HG03064 (cell line): Measurements from ENCODE around the gene DNAJA3.

Experiments used
- ATAC-seq: cut with Tn5 transposase; IDR thresholded peaks from one replicate; pipeline ENCODE4 v1.9.1; 2021; ENCODE audit warnings: low read depth; ENCODE audit not compliant: unreplicated experiment

The DNAJA3 gene

DNA sequence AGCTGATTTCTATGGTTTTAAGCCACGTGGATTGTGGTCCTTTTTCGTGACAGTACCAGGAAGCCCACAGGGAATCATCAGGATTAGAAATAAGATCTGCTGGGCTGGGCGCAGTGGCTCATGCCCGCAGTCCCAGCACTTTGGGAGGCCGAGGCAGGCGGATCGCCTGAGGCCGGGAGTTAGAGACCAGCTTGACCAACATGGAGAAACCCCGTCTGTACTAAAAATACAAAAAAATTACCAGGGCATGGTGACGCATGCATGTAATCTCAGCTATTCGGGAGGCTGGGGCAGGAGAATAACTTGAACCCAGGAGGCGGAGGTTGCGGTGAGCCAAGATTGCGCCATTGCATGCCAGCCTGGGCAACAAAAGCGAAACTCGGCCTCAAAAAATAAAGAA, 42.2 kb downstream of the DNAJA3 start:
- ATAC-seq = no peak

DNA sequence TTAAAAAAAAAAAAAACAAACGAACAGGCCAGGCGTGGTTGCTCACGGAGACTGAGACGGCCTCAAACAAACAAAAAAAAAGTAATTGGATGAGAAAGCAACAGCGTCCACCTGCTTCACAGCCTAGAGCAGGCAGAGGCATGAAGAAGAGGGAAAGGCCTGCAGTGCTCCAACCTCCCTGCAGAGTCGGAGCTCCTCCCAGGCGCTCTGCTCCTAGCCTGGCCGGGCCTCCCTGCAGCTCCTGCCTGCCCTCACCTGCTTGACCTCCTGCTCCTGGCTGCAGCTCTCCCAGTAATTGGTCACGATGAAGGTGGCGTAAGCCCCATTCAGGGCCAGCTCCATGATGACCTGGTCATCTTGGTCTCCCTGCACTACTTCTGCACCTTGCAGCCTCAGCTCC, 43.3 kb downstream of the DNAJA3 start:
- ATAC-seq = no peak

DNA sequence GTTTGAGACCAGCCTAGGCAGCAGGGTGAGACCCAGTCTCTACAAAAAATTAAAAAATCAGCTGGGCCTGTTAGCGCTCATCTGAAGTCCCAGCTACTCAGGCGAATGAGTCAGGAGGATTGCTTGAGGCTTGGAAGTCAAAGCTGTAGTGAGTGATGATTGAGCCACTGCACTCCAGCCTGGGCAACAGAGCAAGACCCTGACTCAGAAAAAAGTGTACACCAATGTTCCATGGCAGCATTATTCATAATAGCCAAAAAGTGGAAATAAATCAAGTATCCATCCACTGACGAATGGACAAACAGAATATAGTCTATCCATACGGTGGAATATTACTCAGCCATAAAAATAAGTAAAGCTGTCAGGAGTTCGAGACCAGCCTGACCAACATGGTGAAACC, 46.2 kb downstream of the DNAJA3 start:
- no peak for ATAC-seq

DNA sequence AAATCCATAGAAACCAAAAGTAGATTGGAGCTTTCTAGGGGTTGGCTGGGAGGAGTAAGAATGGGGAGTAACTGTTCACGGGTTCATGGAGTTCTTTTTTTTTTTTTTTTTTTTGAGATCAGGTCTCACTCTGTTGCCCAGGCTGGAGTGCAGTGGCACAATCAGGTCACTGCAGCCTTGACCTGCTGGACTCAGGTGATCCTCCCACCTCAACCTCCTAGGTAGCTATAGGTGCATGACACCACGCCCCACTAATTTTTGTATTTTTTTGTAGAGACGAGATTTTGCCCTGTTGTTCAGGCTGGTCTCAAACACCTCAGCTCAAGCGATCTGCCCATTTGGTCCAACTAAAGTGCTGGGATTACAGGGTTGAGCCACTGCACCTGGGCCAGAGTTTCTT, 47.2 kb downstream of the DNAJA3 start:
- no peak for ATAC-seq

DNA sequence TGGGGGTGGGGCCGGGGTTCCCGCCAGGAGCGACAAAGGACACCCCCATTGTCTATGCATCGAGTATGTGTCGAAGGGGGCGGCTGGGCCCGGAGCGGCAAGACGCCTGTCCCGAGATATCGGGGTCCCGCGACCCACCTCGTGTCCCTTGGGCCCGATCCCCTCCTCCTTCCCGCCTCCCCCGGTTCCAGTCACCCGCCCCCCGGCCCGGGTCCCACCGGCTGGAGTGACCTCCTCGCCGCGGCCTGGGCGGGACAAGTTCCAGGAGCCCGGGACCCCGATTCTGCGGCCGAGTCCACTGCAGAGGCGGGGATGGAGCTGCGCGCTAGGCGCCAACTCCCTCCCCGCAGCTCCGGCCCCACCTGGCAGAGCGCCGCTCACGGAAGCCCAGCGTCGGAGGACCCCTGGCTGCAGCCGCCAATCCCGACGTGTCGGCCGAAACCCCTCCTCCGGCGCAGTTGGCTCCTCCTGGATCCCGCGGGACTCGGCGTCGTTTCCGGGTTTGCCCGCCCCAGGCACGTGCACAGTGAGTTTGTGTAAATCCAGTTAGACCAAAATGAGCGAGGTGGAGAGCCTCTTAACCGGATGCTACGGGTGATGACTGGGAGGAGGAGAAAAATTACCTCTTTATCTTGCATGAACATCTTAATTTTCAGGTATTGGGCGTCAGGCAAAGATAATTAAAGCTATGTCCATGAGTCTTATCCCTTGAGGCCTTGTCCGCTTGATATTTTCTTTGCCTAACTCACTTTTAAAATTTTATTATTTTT, 48.7 kb downstream of the DNAJA3 start, which contains the start of gene NMRAL1:
NMRAL1 (minus strand) TSS at position 434 of the 770 bp plus-strand sequence. CDS start 493 bp downstream, outside the sequence.
- ATAC-seq = no peak

DNA sequence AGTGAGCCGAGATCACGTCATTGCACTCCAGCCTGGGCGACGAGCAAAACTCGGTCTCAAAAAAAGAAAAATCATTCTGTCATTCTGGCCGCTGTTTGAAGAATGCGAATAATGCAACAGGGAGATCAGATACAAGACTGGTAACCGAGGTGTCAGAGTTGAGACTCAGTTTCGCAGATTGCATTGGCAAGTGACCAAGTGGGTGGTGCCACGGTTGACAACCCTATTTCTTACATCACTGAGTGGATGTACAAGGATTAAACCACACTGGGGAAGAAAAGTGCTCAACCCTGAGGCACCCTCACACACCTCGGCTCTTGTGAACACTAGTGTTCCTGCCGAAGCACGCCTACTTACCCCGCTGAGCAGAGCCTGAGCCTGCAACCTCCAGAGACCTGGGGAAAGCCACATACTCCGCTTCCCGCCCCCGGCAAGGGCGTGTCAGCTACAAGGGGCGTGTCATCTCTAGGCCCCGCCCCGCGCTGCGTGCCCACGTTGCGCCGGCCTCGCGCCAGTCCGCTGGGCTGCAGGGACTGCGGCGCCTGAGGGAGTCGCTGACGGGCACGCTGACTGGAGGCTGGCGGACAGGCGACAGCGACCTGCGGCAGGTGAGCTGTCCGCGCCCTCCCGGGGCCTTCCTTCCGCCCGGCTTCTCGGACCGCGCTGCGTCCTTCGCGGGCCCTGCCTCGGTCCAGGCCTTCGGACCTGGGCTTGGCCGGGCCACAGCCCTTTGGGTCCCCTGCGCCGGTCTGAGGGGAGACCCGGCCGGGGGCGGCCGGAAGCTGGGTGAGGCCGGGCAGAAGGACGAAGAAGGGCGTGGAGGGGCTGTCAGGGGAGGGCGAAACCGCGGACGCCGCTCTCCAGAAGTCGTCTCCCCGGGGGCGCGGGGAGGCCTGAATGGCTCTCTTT, 50.5 kb downstream of the DNAJA3 start, which contains the start of gene HMOX2:
HMOX2 (plus strand) TSS at position 519 of the 909 bp plus-strand sequence. CDS start 29,127 bp downstream, outside the sequence.
- peak; percentile 76 for ATAC-seq

DNA sequence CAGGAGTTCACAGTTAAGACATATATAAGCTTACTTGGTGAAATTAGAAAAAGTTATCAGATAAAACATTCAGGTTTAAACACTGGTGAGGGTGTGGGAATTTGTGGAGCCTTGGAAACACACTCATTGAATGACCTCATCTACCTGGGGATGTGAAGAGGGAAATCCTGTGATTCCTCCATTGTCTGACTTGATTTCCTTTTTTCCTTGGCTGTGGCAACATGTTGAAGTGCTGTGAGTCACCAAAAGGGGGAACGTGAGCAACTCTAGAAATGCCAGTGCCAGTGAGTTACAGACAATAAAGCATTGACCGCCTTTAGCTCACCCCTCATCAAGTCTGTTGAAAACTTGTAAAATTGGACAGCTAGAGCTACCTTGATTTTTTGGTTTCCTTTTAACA, 52.3 kb downstream of the DNAJA3 start:
- no peak for ATAC-seq

DNA sequence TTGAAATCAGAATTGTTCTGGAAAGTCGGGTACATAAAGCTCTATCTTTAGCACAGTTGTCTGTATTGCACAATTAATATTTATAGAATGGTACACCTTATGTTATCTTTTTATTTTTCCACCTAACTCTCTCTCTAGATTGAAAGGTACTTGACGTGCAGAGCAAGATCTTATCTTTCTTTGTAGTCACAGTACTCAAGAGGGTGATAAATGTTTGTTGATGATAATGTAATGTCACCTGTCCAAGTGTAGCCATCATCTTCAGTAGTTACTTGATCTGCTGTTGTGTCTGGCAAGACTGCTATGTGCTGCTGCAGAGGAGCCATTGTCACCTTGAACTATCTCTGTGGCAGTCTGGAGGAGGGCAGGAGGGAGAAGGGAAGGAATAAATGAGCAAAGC, 55.9 kb downstream of the DNAJA3 start:
- no peak for ATAC-seq

DNA sequence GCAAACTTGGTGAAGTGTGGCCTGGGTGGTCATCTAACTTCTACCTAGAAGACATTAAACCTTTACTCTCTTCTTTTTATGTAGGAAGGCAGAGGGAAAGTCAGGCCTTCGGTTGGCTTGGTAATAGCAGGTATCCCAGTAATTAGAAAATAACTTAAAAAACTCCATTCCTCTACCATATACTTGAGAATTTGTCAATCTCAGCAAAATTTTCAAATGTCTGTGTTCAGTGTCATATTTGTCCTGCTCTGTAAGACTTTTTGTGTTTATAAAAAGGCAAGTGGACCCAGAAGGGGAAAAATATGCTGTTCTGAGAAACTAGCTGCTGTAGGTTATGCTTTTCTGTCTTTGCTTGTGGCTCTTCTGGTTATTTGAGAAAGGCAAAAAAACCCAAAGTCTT, 56.3 kb downstream of the DNAJA3 start:
- no peak for ATAC-seq

DNA sequence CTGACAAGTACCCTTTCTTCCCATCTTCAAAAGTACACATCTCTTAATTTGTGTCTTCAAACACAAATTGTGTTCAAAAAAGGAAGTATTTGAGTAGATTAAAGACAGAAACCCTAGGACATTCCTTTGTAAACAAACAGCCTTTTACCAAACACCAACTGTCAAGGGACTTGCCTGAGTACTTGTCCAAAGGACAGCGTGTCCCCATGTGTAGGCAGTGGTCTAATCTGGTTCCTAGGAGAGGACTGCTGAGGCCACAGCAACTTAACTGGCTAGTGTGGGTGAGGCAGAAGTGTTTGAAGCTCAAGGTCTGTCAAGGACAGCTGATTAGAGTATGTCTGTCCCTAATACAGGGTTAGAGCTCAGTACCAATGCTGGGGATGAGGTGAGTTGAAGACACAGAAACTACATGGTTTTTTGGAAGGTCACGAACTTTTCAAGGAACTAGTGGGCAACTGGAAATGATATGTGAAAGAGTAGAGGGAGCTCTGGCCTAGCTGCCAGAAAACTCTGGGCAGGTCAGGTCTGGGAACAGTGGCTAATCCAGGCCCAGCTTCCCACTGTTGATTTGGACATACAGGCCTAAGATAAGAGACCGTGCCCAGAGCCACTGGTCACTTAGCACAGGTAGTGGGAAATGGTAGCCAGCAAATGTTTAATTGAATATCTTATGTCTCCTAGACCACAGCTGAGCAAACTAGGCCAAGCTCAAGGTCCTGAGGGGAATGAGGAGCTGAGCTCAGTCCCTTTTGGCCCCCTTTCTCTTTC, 60.6 kb downstream of the DNAJA3 start:
- ATAC-seq = no peak

DNA sequence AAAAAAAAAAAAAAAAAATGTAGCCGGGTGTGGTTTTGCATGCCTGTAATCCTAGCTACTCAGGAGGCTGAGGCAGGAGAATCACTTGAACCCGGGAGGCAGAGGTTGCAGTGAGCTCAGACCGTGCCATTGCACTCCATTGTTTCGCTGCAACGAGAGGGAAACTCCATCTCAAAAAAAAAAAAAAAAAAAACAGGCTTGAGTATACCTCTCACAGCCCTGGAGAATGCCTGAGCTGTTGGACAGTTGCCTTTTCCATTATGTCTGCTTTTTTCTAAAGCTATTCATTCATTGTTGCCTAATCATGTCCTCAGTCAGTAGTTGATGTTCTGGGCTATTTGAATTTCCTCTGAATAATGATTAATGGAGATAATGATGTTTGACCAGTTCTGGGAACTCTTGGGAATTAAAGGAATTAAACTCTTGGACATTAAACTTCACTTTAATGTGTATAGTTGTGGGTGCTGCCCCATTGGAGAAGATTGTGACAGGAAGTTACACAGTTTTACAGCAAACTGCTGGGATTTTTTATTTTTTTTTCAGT, 62.4 kb downstream of the DNAJA3 start:
- ATAC-seq = no peak

DNA sequence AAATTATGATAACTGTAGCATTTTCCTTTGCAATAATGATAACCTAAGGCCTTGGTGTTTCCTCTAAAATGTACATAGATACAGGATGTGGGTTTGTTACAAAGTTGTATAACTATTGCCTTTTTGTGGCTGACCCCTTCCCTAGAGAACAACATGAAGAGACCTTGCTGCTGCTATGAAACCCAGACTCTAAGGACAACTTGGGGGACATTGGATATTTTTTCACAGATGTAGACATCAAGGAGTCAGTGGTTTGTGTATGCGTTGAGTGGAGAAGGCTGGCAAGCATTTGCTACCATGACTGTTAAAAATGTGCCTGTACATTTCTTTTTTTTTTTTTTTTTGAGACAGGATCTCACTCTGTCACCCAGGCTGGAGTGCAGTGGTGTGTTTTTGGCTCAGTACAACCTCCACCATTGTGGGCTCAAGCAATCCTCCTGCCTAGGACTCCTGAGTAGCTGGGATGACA, 62.9 kb downstream of the DNAJA3 start:
- no peak for ATAC-seq

DNA sequence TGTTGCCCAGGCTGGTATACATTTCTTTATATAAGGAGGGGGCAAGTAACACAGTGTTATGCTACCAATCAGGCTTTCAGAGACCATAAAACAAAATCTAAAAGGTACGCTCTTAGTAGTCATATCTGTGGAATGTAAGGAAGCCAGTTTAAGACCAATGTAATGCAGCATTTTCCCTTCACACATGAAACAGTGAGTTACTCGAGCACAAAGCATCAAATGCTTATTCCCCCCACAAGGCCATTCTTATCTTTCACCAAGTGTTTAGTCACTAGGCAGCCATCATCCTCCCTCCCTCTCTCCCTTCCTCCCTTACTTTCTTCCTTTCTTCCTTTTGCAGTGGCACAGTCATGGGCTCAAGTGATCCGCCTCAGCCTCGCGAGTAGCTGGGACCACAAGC, 63.4 kb downstream of the DNAJA3 start:
- ATAC-seq = no peak

DNA sequence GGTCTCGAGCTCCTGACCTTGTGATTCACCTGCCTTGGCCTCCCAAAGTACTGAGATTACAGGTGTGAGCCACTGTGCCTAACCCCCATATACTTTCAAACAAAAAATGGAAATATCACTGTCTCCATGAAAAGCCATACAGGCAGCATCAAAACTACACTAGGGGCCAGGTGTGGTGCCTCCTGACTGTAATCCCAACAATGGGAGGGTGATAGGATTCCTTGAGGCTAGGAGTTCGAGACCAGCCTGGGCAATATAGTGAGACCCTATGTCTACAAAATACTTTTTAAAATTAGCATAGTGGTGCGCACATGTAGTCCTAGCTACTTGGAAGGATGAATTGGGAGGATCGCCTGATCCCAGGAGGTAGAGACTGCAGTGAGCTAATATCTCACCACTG, 66.2 kb downstream of the DNAJA3 start:
- no peak for ATAC-seq

DNA sequence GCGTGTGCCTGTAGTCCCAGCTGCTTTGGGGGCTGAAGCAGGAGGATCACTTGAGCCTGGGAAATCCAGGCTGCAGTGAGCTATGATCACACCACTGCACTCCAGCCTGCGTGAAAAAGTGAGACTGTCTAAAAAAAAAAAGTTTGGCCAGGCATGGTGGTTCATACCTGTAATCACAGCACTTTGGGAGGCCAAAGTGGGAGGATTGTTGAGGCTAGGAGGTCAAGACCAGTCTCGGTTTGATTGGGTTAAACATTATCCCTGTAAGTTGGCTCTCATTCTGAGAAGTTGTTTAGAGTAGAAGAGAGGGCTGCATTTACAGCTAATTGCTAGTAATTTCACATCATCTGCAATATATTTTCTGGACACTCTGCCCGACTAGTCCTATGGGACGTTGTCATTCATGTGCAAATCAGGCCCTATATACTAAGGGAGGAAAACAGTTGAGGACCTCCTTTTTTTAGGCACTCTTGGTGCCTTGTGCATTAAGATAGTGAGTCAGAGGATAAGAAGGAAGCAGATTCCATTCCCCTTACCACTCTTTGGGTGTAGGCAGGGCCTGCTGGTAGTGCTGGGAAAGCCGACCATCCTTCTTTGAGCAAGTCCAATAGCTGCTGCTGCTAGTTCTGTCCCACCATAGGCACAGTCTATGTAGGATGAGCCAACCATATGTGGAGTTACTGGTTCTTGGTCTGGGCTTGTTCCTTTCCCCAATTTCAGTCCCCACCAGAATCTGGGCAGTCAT, 69.2 kb downstream of the DNAJA3 start:
- ATAC-seq = no peak

DNA sequence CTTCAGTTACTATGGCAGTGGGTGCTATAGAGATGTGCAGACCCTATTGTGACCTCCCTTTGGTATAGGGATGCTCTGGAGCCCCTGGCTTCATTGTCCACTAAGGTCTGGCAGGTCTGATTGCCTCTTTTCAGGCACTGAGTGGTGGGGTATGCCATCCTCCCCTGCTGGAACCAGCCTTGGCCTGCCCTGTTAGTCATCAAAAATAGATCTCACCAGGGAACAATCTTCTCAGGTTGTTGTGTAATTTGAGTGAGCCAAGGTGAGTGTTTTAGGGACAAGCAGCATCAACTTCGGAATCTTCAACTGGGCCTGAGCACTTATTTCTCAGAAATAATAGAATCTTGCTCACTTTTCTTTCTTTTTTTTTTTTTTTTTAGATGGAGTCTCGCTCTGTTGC, 70.1 kb downstream of the DNAJA3 start:
- no peak for ATAC-seq

DNA sequence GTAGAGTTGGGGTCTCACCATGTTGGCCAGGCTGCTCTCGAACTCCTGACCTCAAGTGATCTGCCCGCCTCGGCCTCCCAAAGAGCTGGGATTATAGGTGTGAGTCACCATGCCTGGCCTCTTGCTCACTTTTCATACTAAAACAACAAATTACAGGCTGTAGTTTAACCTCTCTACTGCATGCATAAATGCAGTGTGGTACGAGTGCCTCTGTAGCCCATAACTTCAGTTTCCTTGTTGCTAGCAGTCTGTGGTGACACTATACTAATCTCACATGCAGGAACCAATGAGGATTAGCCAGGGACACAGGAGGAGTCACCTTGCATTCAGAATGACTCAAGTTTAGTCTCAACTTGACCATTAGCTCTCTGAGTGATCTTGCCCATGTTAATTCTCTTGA, 70.6 kb downstream of the DNAJA3 start:
- ATAC-seq = no peak

DNA sequence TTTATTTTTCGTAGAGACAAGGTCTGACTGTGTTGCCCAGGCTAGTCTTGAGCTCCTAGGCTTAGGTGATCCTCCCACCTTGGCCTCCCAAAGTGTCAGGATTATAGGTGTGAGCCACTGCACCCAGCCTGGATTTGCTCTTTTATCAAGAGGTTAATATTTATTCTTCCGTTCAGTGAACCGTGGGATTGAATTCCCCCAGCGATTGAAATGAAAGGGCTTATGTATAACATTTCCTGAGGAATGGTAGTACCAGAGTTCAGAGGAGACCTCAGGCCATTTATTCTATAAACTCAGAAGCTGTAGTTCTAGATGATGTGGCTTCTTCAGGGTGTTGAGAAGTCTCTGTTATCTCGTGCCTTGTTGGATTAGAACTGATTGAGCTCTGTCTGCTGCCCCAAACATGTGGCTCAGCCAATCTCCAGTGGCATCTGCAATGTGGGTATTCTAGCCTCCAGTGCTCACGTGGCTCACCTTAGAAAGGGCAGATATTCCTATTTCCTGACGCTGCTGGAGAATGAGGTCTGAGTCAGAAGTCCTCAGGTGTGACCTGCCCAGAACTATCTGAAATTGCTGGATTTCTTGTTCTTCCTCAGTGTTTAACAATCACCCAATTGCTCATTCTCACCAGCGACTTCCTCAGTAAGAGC, 73.0 kb downstream of the DNAJA3 start:
- no peak for ATAC-seq

DNA sequence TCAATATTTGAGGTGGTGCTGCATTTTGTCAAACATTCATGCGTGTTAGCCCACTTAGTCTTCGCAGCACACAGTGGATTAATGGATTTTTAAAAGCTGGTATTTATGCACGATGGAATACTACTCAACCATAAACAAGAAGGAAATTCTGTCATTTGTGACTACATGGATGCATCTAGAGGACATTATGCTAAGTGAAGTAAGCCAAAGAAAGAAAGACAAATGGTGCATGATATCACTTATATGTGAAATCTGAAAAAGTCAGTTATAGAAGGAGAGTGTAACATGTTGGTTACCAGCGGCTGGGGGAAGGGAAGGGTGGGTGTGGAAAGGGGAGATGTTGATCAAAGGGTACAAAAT, 73.5 kb downstream of the DNAJA3 start:
- no peak for ATAC-seq
